HepG2 (cell line): Measurements from ENCODE around the gene VPS13D. TPM values are rescaled to one million over a fixed set of nuclear protein-coding genes. Genes with fewer than 3 reads are reported as not detected.

Source experiments
- ATRX ChIP-seq: sonication (generic); formaldehyde crosslinking; IDR thresholded peaks from 2 replicates; pipeline ENCODE4 v1.4.0; 2020; ENCODE audit warnings: missing genetic modification reagents, borderline replicate concordance
- DNMT3B ChIP-seq: conservative IDR thresholded peaks from 2 replicates; pipeline ENCODE4 v1.6.1; 2016; ENCODE audit warnings: missing biosample characterization, control low read depth
- DR1 ChIP-seq: sonication (generic); formaldehyde crosslinking; IDR thresholded peaks from 2 replicates; pipeline ENCODE4 v1.8.0; 2021; ENCODE audit warnings: mild to moderate bottlenecking, missing genetic modification reagents, inconsistent platforms
- FOXP1 ChIP-seq, 2 experiments: fragments of 450-650 bp in 1 of 2; IDR thresholded peaks; 2 replicates each; pipeline ENCODE4 v1.6.1; 2017 to 2018; ENCODE audit warnings: antibody characterized with exemption in 1 of 2
- GABPB1 ChIP-seq: IDR thresholded peaks from 2 replicates; pipeline ENCODE4 v1.6.1; 2016; ENCODE audit warnings: mild to moderate bottlenecking, missing genetic modification reagents, moderate library complexity, missing compliant biosample characterization
- MEIS1 ChIP-seq: sonication (generic); formaldehyde crosslinking; IDR thresholded peaks from 2 replicates; pipeline ENCODE4 v1.9.0; 2021; ENCODE audit warnings: mild to moderate bottlenecking, missing genetic modification reagents, moderate library complexity, borderline replicate concordance
- NBN ChIP-seq: fragments of 450-650 bp; conservative IDR thresholded peaks from 2 replicates; pipeline ENCODE4 v1.6.1; 2017
- POLR2AphosphoS5 ChIP-seq: IDR thresholded peaks from 2 replicates; pipeline ENCODE4 v1.6.1; 2012; ENCODE audit warnings: low read depth, low read length
- RAD21 ChIP-seq: fragments of 450-650 bp; formaldehyde crosslinking; IDR thresholded peaks from 2 replicates; pipeline ENCODE4 v1.5.0; 2020; ENCODE audit warnings: mild to moderate bottlenecking
- RNF2 ChIP-seq: fragments of 450-650 bp; conservative IDR thresholded peaks from 2 replicates; pipeline ENCODE4 v1.6.1; 2016; ENCODE audit warnings: low read depth
- STAG1 ChIP-seq: sonication (generic); formaldehyde crosslinking; IDR thresholded peaks from 2 replicates; pipeline ENCODE4 v1.4.0; 2020; ENCODE audit warnings: missing genetic modification reagents
- XRCC5 ChIP-seq: fragments of 200-400 bp; formaldehyde crosslinking; optimal IDR thresholded peaks from 2 replicates; pipeline ENCODE3; 2017; ENCODE audit warnings: mild to moderate bottlenecking, low read length
- ZNF251 ChIP-seq: sonication (generic); formaldehyde crosslinking; IDR thresholded peaks from 2 replicates; pipeline ENCODE4 v1.9.0; 2021; ENCODE audit warnings: mild to moderate bottlenecking, missing genetic modification reagents
- ZNF337 ChIP-seq: sonication (generic); formaldehyde crosslinking; IDR thresholded peaks from 2 replicates; pipeline ENCODE4 v1.5.1; 2020; ENCODE audit warnings: missing genetic modification reagents, low read depth, mild to moderate bottlenecking, borderline replicate concordance
- ZNF616 ChIP-seq: sonication (generic); formaldehyde crosslinking; IDR thresholded peaks from 2 replicates; pipeline ENCODE4 v1.5.0; 2020; ENCODE audit warnings: low read depth, mild to moderate bottlenecking, missing genetic modification reagents
- ZNF619 ChIP-seq: sonication (generic); formaldehyde crosslinking; IDR thresholded peaks from 2 replicates; pipeline ENCODE4 v1.4.0; 2020; ENCODE audit warnings: mild to moderate bottlenecking, missing genetic modification reagents
- ZNF772 ChIP-seq: sonication (generic); formaldehyde crosslinking; IDR thresholded peaks from 2 replicates; pipeline ENCODE4 v1.5.0; 2020; ENCODE audit warnings: mild to moderate bottlenecking, missing genetic modification reagents
- polyA plus RNA-seq, 8 experiments: library from polyadenylated mRNA; depleted of rRNA in 3 of 8; stranded (reverse) in 7 of 8; unstranded in 1 of 8; fragments of >200 nt; fragmentation: Illumina TruSeq in 4 of 8; extraction: Trizol in 4 of 8; gene quantifications; 2 replicates each; pipeline versions ENCODE4 v1.2.1 to v1.2.3, GENCODE V29; 2011 to 2016; ENCODE audit warnings: low read depth in 4 of 8, missing spikeins in 1 of 8, mixed read lengths in 1 of 8; ENCODE audit not compliant: insufficient read depth in 1 of 8
- total RNA-seq, 5 experiments: library from RNA; depleted of rRNA; stranded (reverse); fragments of >200 nt; fragmentation: Illumina TruSeq; extraction: Trizol; gene quantifications; 2 replicates each; pipeline ENCODE4 v1.2.3, GENCODE V29; 2016; ENCODE audit warnings: low read depth in 1 of 5
- TF ChIP-seq, protein P1 (sequence below): IDR thresholded peaks from 2 replicates; pipeline ENCODE4 v1.6.1; 2012; ENCODE audit warnings: inconsistent platforms
- TF ChIP-seq, protein P2 (sequence below): sonication (generic); formaldehyde crosslinking; IDR thresholded peaks from 2 replicates; pipeline ENCODE4 v1.9.0; 2021; ENCODE audit warnings: missing genetic modification reagents, borderline replicate concordance
- TF ChIP-seq, protein P3 (sequence below): sonication (generic); formaldehyde crosslinking; IDR thresholded peaks from 2 replicates; pipeline ENCODE4 v1.5.0; 2020; ENCODE audit warnings: mild to moderate bottlenecking, missing genetic modification reagents, borderline replicate concordance

Gene VPS13D
- total and polyA plus RNA-seq, 2 of the 13 experiments (the other 11 are each of a cell fraction or from before 2014, with no cell fraction given) = 8.6 to 13.9 TPM

DNA sequence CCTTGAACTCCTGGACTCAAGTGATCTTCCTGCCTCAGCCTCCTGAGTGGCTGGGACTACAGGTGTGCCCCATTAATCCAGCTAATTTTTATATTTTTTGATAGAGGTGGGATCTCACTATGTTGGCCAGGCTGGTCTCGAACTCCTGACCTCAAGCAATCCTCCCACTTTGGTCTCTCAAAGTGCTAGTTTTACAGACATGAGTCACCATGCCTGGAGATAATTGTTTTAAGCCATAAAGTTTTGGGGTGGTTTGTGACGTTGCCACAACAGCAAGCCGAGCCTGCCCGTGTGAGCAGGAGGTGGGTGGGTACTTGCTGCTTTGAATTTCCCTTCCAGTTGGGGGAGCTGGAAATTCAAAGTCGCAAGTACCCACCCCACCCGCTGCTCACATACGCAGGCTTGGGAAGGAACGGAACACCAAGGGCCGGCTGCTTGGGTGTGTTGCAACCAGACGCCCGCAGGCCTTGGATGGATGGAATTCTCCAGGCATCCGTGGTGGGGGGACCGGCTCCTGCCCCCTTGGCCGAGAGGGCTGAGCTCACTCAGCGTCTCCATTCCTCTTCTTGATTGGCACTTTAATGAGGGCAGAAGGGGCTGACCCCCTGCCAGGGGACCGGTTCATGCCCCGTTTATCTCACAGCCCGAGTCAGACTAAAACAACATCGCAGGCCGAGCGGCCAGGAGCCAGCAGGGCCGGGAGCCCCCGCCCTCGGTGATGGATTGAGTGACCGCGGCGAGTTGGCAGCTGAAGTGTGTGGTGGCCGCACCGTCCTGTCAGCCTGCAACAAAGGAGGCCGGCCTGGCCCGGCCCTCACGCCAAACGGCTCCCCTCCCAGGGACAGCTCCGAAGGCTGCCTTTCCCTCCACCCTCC, 310.1 kb downstream of the VPS13D start (continued):
- TF ChIP-seq, protein P1, sequence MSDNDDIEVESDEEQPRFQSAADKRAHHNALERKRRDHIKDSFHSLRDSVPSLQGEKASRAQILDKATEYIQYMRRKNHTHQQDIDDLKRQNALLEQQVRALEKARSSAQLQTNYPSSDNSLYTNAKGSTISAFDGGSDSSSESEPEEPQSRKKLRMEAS = 0 out of 2 replicates have a peak, but pooled peaks have one; percentile 31
- TF ChIP-seq STAG1 (CRISPR knock-in tag) (peak; percentile 20), ZNF619 (CRISPR knock-in tag) (peak; percentile 4; the same call in 1 of the 2 replicates), POLR2AphosphoS5 (no peak), MEIS1 (CRISPR knock-in tag) (no peak), GABPB1 (CRISPR knock-in tag) (peak; percentile 42), RAD21 (no peak), ZNF251 (CRISPR knock-in tag) (no peak), ZNF616 (CRISPR knock-in tag) (no peak), DNMT3B (CRISPR knock-in tag) (no peak), NBN (no peak), FOXP1 (IDR thresholded peaks at IDR 0.05) (no peak), FOXP1 (CRISPR knock-in tag; IDR thresholded peaks at IDR 0.05) (no peak), ZNF337 (no peak), XRCC5 (no peak), ATRX (CRISPR knock-in tag) (no peak), ZNF772 (no peak), DR1 (CRISPR knock-in tag) (no peak), RNF2 (no peak)
- TF ChIP-seq, protein P2, sequence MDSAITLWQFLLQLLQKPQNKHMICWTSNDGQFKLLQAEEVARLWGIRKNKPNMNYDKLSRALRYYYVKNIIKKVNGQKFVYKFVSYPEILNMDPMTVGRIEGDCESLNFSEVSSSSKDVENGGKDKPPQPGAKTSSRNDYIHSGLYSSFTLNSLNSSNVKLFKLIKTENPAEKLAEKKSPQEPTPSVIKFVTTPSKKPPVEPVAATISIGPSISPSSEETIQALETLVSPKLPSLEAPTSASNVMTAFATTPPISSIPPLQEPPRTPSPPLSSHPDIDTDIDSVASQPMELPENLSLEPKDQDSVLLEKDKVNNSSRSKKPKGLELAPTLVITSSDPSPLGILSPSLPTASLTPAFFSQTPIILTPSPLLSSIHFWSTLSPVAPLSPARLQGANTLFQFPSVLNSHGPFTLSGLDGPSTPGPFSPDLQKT (CRISPR knock-in tag) = no peak
- TF ChIP-seq, protein P3, sequence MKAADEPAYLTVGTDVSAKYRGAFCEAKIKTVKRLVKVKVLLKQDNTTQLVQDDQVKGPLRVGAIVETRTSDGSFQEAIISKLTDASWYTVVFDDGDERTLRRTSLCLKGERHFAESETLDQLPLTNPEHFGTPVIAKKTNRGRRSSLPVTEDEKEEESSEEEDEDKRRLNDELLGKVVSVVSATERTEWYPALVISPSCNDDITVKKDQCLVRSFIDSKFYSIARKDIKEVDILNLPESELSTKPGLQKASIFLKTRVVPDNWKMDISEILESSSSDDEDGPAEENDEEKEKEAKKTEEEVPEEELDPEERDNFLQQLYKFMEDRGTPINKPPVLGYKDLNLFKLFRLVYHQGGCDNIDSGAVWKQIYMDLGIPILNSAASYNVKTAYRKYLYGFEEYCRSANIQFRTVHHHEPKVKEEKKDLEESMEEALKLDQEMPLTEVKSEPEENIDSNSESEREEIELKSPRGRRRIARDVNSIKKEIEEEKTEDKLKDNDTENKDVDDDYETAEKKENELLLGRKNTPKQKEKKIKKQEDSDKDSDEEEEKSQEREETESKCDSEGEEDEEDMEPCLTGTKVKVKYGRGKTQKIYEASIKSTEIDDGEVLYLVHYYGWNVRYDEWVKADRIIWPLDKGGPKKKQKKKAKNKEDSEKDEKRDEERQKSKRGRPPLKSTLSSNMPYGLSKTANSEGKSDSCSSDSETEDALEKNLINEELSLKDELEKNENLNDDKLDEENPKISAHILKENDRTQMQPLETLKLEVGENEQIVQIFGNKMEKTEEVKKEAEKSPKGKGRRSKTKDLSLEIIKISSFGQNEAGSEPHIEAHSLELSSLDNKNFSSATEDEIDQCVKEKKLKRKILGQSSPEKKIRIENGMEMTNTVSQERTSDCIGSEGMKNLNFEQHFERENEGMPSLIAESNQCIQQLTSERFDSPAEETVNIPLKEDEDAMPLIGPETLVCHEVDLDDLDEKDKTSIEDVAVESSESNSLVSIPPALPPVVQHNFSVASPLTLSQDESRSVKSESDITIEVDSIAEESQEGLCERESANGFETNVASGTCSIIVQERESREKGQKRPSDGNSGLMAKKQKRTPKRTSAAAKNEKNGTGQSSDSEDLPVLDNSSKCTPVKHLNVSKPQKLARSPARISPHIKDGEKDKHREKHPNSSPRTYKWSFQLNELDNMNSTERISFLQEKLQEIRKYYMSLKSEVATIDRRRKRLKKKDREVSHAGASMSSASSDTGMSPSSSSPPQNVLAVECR (CRISPR knock-in tag) = no peak
